Activated naive CD8-positive, alpha-beta T cell treated with anti-CD3 and anti-CD28 coated beads, Interleukin-2, amount 10 ng/mL, durations not matched to agents 7 days and 5 days (primary cell): ENCODE results near the gene EEPD1. TPM values are rescaled to one million over a fixed set of nuclear protein-coding genes. Genes with fewer than 3 reads are reported as not detected.
A peak's percentile ranks its signal among the peaks of the same experiment; 100 is the strongest.

Experiments
- ATAC-seq: fragments of 150-1000 bp; cut with Tn5 transposase; one replicate; pipeline ENCODE4 v1.10.0; 2021; ENCODE audit warnings: low read depth, moderate library complexity
- POLR2A ChIA-PET: fragments of 350-600 bp; sonication (Branson Sonifier 250); formaldehyde crosslinking; loops from one replicate; lab custom pipeline; 2021; ENCODE audit warnings: antibody characterized with exemption; lab: Charles Lee
- DNase-seq: peaks from one replicate; pipeline ENCODE4 v3.0.0; 2021
- H3K27ac Mint-ChIP-seq: one replicate; pipeline ENCODE4 v1.8.0; 2022; ENCODE audit warnings: mild to moderate bottlenecking, mixed read lengths
- H3K27me3 Mint-ChIP-seq: one replicate; pipeline ENCODE4 v1.8.0; 2022; ENCODE audit warnings: mild to moderate bottlenecking, moderate library complexity, mixed read lengths
- H3K36me3 Mint-ChIP-seq: one replicate; pipeline ENCODE4 v1.8.0; 2021; ENCODE audit warnings: mild to moderate bottlenecking, mixed read lengths
- H3K4me1 Mint-ChIP-seq: one replicate; pipeline ENCODE4 v1.8.0; 2021; ENCODE audit warnings: mixed read lengths
- H3K4me3 Mint-ChIP-seq: one replicate; pipeline ENCODE4 v1.8.0; 2022; ENCODE audit warnings: mild to moderate bottlenecking, moderate library complexity, mixed read lengths
- H3K9me3 Mint-ChIP-seq: one replicate; pipeline ENCODE4 v1.8.0; 2021; ENCODE audit warnings: mixed read lengths
- total RNA-seq, 2 experiments: library from RNA; stranded (reverse); gene quantifications; one replicate each; pipeline ENCODE4 v1.2.3, GENCODE V29; 2021

Gene EEPD1
- total RNA-seq, 2 experiments from 2014 or later: 2.0 to 2.3 TPM

- H3K9me3 Mint-ChIP-seq: no peaks in the 10 kb centered on the region
- no peaks in the 10 kb centered on the region for H3K36me3 Mint-ChIP-seq
- no peak overlapping the region for H3K27ac Mint-ChIP-seq
- ATAC-seq: no peak
- POLR2A ChIA-PET: no interaction called here
- no peak for DNase-seq
- no peaks in the 10 kb centered on the region for H3K4me1 Mint-ChIP-seq
- H3K27me3 Mint-ChIP-seq: no peaks in the 10 kb centered on the region
- no peak overlapping the region for H3K4me3 Mint-ChIP-seq
Observed at GRCh38 chr7:36301914-36302771, 149.1 kb downstream of the EEPD1 start.

GRCh38 chr7:36303202-36304098 lies 150.4 kb downstream of the EEPD1 start:
- DNase-seq (no peak), ATAC-seq (no peak)
- Mint-ChIP-seq H3K27ac (no peak overlapping the region), H3K4me3 (no peak overlapping the region), H3K27me3 (no peaks in the 10 kb centered on the region), H3K9me3 (no peaks in the 10 kb centered on the region), H3K4me1 (no peaks in the 10 kb centered on the region), H3K36me3 (no peaks in the 10 kb centered on the region)
- POLR2A ChIA-PET: no interaction called here

- Mint-ChIP-seq H3K27ac (no peak overlapping the region), H3K9me3 (no peaks in the 10 kb centered on the region), H3K36me3 (no peaks in the 10 kb centered on the region), H3K4me3 (no peak overlapping the region), H3K27me3 (no peaks in the 10 kb centered on the region), H3K4me1 (no peaks in the 10 kb centered on the region)
- ATAC-seq (no peak), DNase-seq (no peak)
- POLR2A ChIA-PET: no interaction called here
Observed at GRCh38 chr7:36304099-36304425, 151.0 kb downstream of the EEPD1 start.

- no peak for ATAC-seq
- H3K27me3 Mint-ChIP-seq: no peaks in the 10 kb centered on the region
- H3K27ac Mint-ChIP-seq: no peak overlapping the region
- DNase-seq: peak; percentile 5
- no peaks in the 10 kb centered on the region for H3K4me1 Mint-ChIP-seq
- no peaks in the 10 kb centered on the region for H3K9me3 Mint-ChIP-seq
- H3K36me3 Mint-ChIP-seq: no peaks in the 10 kb centered on the region
- H3K4me3 Mint-ChIP-seq: no peak overlapping the region
- POLR2A ChIA-PET: no interaction called here
Observed at GRCh38 chr7:36305226-36305625, 152.2 kb downstream of the EEPD1 start.

- H3K27me3 Mint-ChIP-seq: no peaks in the 10 kb centered on the region
- no peaks in the 10 kb centered on the region for H3K9me3 Mint-ChIP-seq
Observed at GRCh38 chr7:36305648-36306047, 152.6 kb downstream of the EEPD1 start.

GRCh38 chr7:36306222-36306621 lies 153.2 kb downstream of the EEPD1 start:
- POLR2A ChIA-PET: no interaction called here
- Mint-ChIP-seq H3K36me3 (no peaks in the 10 kb centered on the region), H3K27ac (no peak overlapping the region), H3K27me3 (no peaks in the 10 kb centered on the region), H3K4me1 (no peaks in the 10 kb centered on the region), H3K9me3 (no peaks in the 10 kb centered on the region), H3K4me3 (no peak overlapping the region)
- DNase-seq: no peak
- no peak for ATAC-seq

More at GRCh38 chr7:36305648-36306047, 152.6 kb downstream of the EEPD1 start:
- H3K4me3 Mint-ChIP-seq: no peak overlapping the region
- H3K27ac Mint-ChIP-seq: no peak overlapping the region
- no peak for DNase-seq
- H3K36me3 Mint-ChIP-seq: no peaks in the 10 kb centered on the region
- no peaks in the 10 kb centered on the region for H3K4me1 Mint-ChIP-seq
- ATAC-seq: no peak
- POLR2A ChIA-PET: no interaction called here

GRCh38 chr7:36306722-36307121 lies 153.7 kb downstream of the EEPD1 start:
- no peak overlapping the region for H3K27ac Mint-ChIP-seq
- no peak overlapping the region for H3K4me3 Mint-ChIP-seq
- H3K4me1 Mint-ChIP-seq: no peaks in the 10 kb centered on the region
- DNase-seq: no peak
- H3K27me3 Mint-ChIP-seq: no peaks in the 10 kb centered on the region
- no peaks in the 10 kb centered on the region for H3K36me3 Mint-ChIP-seq
- ATAC-seq: no peak
- POLR2A ChIA-PET: no interaction called here
- no peaks in the 10 kb centered on the region for H3K9me3 Mint-ChIP-seq

GRCh38 chr7:36308031-36308430 lies 155.0 kb downstream of the EEPD1 start:
- no peaks in the 10 kb centered on the region for H3K9me3 Mint-ChIP-seq
- no peaks in the 10 kb centered on the region for H3K27me3 Mint-ChIP-seq
- H3K4me3 Mint-ChIP-seq: no peak overlapping the region
- ATAC-seq (no peak), DNase-seq (peak; percentile 10)
- no peaks in the 10 kb centered on the region for H3K36me3 Mint-ChIP-seq
- no peak overlapping the region for H3K27ac Mint-ChIP-seq
- POLR2A ChIA-PET: no interaction called here
- no peaks in the 10 kb centered on the region for H3K4me1 Mint-ChIP-seq

GRCh38 chr7:36309301-36309700 lies 156.2 kb downstream of the EEPD1 start:
- Mint-ChIP-seq H3K27me3 (no peaks in the 10 kb centered on the region), H3K36me3 (no peaks in the 10 kb centered on the region), H3K27ac (no peak overlapping the region), H3K4me1 (no peaks in the 10 kb centered on the region), H3K4me3 (no peak overlapping the region), H3K9me3 (no peaks in the 10 kb centered on the region)
- no peak for DNase-seq
- ATAC-seq: no peak
- POLR2A ChIA-PET: no interaction called here

GRCh38 chr7:36309716-36310115 lies 156.7 kb downstream of the EEPD1 start:
- H3K27ac Mint-ChIP-seq: no peak overlapping the region
- POLR2A ChIA-PET: no interaction called here
- no peaks in the 10 kb centered on the region for H3K9me3 Mint-ChIP-seq
- DNase-seq: no peak
- H3K36me3 Mint-ChIP-seq: no peaks in the 10 kb centered on the region
- no peak for ATAC-seq
- H3K27me3 Mint-ChIP-seq: no peaks in the 10 kb centered on the region
- no peaks in the 10 kb centered on the region for H3K4me1 Mint-ChIP-seq
- no peak overlapping the region for H3K4me3 Mint-ChIP-seq

- Mint-ChIP-seq H3K27me3 (no peaks in the 10 kb centered on the region), H3K4me1 (peaks cover 3% of the 10 kb centered on the region), H3K36me3 (no peaks in the 10 kb centered on the region), H3K9me3 (no peaks in the 10 kb centered on the region), H3K4me3 (no peak overlapping the region), H3K27ac (no peak overlapping the region)
- no peak for ATAC-seq
- POLR2A ChIA-PET: no interaction called here
- no peak for DNase-seq
Observed at GRCh38 chr7:36310897-36311296, 157.8 kb downstream of the EEPD1 start.

GRCh38 chr7:36311539-36311938 lies 158.5 kb downstream of the EEPD1 start:
- Mint-ChIP-seq H3K9me3 (no peaks in the 10 kb centered on the region), H3K27ac (no peak overlapping the region), H3K4me1 (peaks cover 3% of the 10 kb centered on the region), H3K4me3 (no peak overlapping the region), H3K27me3 (no peaks in the 10 kb centered on the region), H3K36me3 (no peaks in the 10 kb centered on the region)
- DNase-seq: no peak
- ATAC-seq: no peak
- POLR2A ChIA-PET: no interaction called here

- Mint-ChIP-seq H3K9me3 (no peaks in the 10 kb centered on the region), H3K36me3 (no peaks in the 10 kb centered on the region), H3K27ac (no peak overlapping the region), H3K4me1 (peaks cover 3% of the 10 kb centered on the region), H3K4me3 (no peak overlapping the region), H3K27me3 (no peaks in the 10 kb centered on the region)
- ATAC-seq: peak; percentile 46
- POLR2A ChIA-PET: no interaction called here
- no peak for DNase-seq
Observed at GRCh38 chr7:36312064-36312914, 159.2 kb downstream of the EEPD1 start.
